GM19372 (cell line): ENCODE data around the gene NCOA1.

Source experiments
- ATAC-seq: cut with Tn5 transposase; IDR thresholded peaks from one replicate; pipeline ENCODE4 v1.9.1; 2021; ENCODE audit warnings: mild to moderate bottlenecking, low read depth, moderate library complexity; ENCODE audit not compliant: unreplicated experiment

Gene NCOA1

GRCh38 chr2:24814516-24814915 is 323.5 kb downstream of the NCOA1 start:
- ATAC-seq: no peak

- ATAC-seq: no peak
Measured at GRCh38 chr2:24815171-24815570, 324.1 kb downstream of the NCOA1 start.

GRCh38 chr2:24816404-24816803 is 325.4 kb downstream of the NCOA1 start:
- ATAC-seq: no peak

- no peak for ATAC-seq
Measured at GRCh38 chr2:24816884-24817283, 325.8 kb downstream of the NCOA1 start.

GRCh38 chr2:24818721-24819167 is 327.7 kb downstream of the NCOA1 start:
- ATAC-seq: no peak

- ATAC-seq: no peak
Measured at GRCh38 chr2:24819442-24820174, 328.6 kb downstream of the NCOA1 start.

- no peak for ATAC-seq
Measured at GRCh38 chr2:24820175-24820513, 329.1 kb downstream of the NCOA1 start.
